ENCODE results near the gene MATN1.

The MATN1 gene, protein sequence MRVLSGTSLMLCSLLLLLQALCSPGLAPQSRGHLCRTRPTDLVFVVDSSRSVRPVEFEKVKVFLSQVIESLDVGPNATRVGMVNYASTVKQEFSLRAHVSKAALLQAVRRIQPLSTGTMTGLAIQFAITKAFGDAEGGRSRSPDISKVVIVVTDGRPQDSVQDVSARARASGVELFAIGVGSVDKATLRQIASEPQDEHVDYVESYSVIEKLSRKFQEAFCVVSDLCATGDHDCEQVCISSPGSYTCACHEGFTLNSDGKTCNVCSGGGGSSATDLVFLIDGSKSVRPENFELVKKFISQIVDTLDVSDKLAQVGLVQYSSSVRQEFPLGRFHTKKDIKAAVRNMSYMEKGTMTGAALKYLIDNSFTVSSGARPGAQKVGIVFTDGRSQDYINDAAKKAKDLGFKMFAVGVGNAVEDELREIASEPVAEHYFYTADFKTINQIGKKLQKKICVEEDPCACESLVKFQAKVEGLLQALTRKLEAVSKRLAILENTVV

DNA sequence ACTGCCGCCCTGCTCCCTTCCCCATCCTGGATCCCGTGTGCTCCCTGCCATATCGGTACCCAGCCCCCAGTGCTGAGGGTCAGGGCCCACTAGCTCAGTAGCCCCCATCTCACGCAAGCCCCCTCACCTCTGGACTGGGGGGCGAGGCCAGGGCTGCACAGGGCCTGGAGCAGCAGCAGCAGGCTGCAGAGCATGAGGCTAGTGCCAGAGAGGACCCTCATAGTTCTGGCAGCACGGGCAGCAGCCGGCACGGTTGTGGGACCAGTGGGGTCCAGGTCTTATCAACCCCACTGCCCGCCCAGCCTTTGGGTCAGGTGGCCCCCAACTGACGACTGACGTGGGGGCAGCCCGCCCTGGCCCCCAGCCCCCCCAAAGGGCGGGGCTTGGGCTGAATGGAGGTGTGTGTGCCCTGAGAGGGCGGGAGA lies at the start of gene MATN1:
Gene MATN1, minus strand, starts transcription at position 255 of the 425 bp plus-strand sequence. Its CDS starts 34 bp downstream, at position 221.
- H3K4me1 ChIP-seq (ENCODE audit: insufficient read depth, low read length, poor library complexity, severe bottlenecking) = peaks cover 8% of the 10 kb centered on the region
- no peak within 1 kb of the TSS for H3K4me3 ChIP-seq (ENCODE audit: low read length, poor library complexity, severe bottlenecking)
- H3K9ac ChIP-seq (ENCODE audit: low read depth, low read length, poor library complexity, severe bottlenecking) = no peak within 1 kb of the TSS
- no peaks in the 10 kb centered on the region for H3K9me3 ChIP-seq (ENCODE audit: insufficient read depth, low read depth, low read length)
- no peaks in the 10 kb centered on the region for H4K20me1 ChIP-seq (ENCODE audit: insufficient read depth, low read length, poor library complexity, severe bottlenecking)
- no peak within 1 kb of the TSS for H3K4me2 ChIP-seq (ENCODE audit: low read depth, low read length, poor library complexity, severe bottlenecking)
- H3K27me3 ChIP-seq (ENCODE audit: insufficient read depth, low read length, poor library complexity, severe bottlenecking) = no peaks in the 10 kb centered on the region
- H3K9me2 ChIP-seq (replicated peaks; ENCODE audit: low read depth, low read length) = no peaks in the 10 kb centered on the region
- no peaks in the 10 kb centered on the region for H3F3A ChIP-seq (ENCODE audit: low read depth)
- H2AFZ ChIP-seq (ENCODE audit: low read length) = no peak within 1 kb of the TSS
- H3K36me3 ChIP-seq (ENCODE audit: insufficient read depth, low read length) = no peaks in the 10 kb centered on the region
- no peak for TF ChIP-seq EZH2phosphoT487 (IDR thresholded peaks at IDR 0.05; ENCODE audit: borderline replicate concordance)
- TF ChIP-seq, protein P1, sequence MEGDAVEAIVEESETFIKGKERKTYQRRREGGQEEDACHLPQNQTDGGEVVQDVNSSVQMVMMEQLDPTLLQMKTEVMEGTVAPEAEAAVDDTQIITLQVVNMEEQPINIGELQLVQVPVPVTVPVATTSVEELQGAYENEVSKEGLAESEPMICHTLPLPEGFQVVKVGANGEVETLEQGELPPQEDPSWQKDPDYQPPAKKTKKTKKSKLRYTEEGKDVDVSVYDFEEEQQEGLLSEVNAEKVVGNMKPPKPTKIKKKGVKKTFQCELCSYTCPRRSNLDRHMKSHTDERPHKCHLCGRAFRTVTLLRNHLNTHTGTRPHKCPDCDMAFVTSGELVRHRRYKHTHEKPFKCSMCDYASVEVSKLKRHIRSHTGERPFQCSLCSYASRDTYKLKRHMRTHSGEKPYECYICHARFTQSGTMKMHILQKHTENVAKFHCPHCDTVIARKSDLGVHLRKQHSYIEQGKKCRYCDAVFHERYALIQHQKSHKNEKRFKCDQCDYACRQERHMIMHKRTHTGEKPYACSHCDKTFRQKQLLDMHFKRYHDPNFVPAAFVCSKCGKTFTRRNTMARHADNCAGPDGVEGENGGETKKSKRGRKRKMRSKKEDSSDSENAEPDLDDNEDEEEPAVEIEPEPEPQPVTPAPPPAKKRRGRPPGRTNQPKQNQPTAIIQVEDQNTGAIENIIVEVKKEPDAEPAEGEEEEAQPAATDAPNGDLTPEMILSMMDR (conservative IDR thresholded peaks at IDR 0.05; ENCODE audit: low read length) = no peak
- no peaks in the 10 kb centered on the region for H3K79me2 ChIP-seq (ENCODE audit: insufficient read depth, low read length)

DNA sequence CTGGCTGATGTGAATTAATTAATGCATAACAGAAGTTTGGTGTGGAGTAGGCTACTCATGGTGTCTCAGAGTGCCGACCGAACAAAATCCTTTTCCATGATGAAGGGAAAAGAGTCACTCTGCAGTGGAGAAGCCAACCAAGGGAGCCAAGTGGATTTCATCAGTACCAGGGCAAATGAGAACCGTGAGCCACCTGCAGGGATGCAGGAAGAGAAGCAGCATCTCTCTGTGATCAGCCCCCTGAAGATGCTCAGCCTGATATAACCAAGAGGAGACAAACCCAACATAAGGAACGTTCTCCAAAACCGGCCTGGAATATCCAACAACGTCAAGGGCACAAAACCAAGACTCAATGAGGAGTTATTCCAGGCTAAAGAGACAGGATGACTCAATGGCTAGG lies 47.6 kb upstream of the MATN1 start:
- TF ChIP-seq, protein P1 (conservative IDR thresholded peaks at IDR 0.05; ENCODE audit: low read length) = no peak
- no peak for TF ChIP-seq EZH2phosphoT487 (IDR thresholded peaks at IDR 0.05; ENCODE audit: borderline replicate concordance)
- H3K9ac ChIP-seq (ENCODE audit: low read depth, low read length, poor library complexity, severe bottlenecking) = no peak overlapping the region
- no peak overlapping the region for H3K4me3 ChIP-seq (ENCODE audit: low read length, poor library complexity, severe bottlenecking)
- H3F3A ChIP-seq (ENCODE audit: low read depth) = no peaks in the 10 kb centered on the region
- no peaks in the 10 kb centered on the region for H3K9me2 ChIP-seq (replicated peaks; ENCODE audit: low read depth, low read length)
- no peaks in the 10 kb centered on the region for H3K79me2 ChIP-seq (ENCODE audit: insufficient read depth, low read length)
- H4K20me1 ChIP-seq (ENCODE audit: insufficient read depth, low read length, poor library complexity, severe bottlenecking) = no peaks in the 10 kb centered on the region
- H3K9me3 ChIP-seq (ENCODE audit: insufficient read depth, low read depth, low read length) = no peaks in the 10 kb centered on the region
- no peak overlapping the region for H2AFZ ChIP-seq (ENCODE audit: low read length)
- no peaks in the 10 kb centered on the region for H3K27me3 ChIP-seq (ENCODE audit: insufficient read depth, low read length, poor library complexity, severe bottlenecking)
- H3K36me3 ChIP-seq (ENCODE audit: insufficient read depth, low read length) = no peaks in the 10 kb centered on the region
- H3K4me1 ChIP-seq (ENCODE audit: insufficient read depth, low read length, poor library complexity, severe bottlenecking) = peaks cover 24% of the 10 kb centered on the region
- H3K4me2 ChIP-seq (ENCODE audit: low read depth, low read length, poor library complexity, severe bottlenecking) = no peak overlapping the region

DNA sequence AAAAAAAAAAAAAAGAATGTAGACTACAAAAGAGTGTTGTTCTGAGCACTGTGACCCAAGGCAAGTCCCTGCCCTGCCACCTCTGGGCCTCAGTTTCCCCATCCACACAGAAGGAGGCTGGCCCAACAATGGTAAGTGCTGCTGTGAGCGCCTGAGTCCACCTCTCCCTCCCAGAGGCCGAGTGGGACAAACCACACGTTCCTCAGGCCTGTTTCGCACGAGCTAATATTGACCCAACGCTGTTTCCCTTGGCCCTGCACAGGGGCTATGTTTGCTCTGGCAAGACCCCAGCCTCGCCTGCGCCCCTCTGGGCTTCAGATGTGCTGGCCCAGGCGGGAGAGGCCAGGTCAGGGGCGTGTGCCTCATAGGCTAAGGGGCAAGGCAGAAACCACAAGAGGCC lies 46.8 kb upstream of the MATN1 start:
- H3K4me2 ChIP-seq (ENCODE audit: low read depth, low read length, poor library complexity, severe bottlenecking) = no peak overlapping the region
- no peaks in the 10 kb centered on the region for H4K20me1 ChIP-seq (ENCODE audit: insufficient read depth, low read length, poor library complexity, severe bottlenecking)
- no peak for TF ChIP-seq EZH2phosphoT487 (IDR thresholded peaks at IDR 0.05; ENCODE audit: borderline replicate concordance)
- TF ChIP-seq, protein P1 (conservative IDR thresholded peaks at IDR 0.05; ENCODE audit: low read length) = no peak
- no peaks in the 10 kb centered on the region for H3K36me3 ChIP-seq (ENCODE audit: insufficient read depth, low read length)
- no peaks in the 10 kb centered on the region for H3K79me2 ChIP-seq (ENCODE audit: insufficient read depth, low read length)
- H3K4me3 ChIP-seq (ENCODE audit: low read length, poor library complexity, severe bottlenecking) = no peak overlapping the region
- no peak overlapping the region for H2AFZ ChIP-seq (ENCODE audit: low read length)
- no peaks in the 10 kb centered on the region for H3F3A ChIP-seq (ENCODE audit: low read depth)
- no peaks in the 10 kb centered on the region for H3K9me2 ChIP-seq (replicated peaks; ENCODE audit: low read depth, low read length)
- H3K9ac ChIP-seq (ENCODE audit: low read depth, low read length, poor library complexity, severe bottlenecking) = no peak overlapping the region
- H3K27me3 ChIP-seq (ENCODE audit: insufficient read depth, low read length, poor library complexity, severe bottlenecking) = no peaks in the 10 kb centered on the region
- H3K4me1 ChIP-seq (ENCODE audit: insufficient read depth, low read length, poor library complexity, severe bottlenecking) = peaks cover 24% of the 10 kb centered on the region
- H3K9me3 ChIP-seq (ENCODE audit: insufficient read depth, low read depth, low read length) = no peaks in the 10 kb centered on the region

Measured in Loucy (cell line).